ENCODE measurements around the gene GALNT13.

The GALNT13 gene

DNA sequence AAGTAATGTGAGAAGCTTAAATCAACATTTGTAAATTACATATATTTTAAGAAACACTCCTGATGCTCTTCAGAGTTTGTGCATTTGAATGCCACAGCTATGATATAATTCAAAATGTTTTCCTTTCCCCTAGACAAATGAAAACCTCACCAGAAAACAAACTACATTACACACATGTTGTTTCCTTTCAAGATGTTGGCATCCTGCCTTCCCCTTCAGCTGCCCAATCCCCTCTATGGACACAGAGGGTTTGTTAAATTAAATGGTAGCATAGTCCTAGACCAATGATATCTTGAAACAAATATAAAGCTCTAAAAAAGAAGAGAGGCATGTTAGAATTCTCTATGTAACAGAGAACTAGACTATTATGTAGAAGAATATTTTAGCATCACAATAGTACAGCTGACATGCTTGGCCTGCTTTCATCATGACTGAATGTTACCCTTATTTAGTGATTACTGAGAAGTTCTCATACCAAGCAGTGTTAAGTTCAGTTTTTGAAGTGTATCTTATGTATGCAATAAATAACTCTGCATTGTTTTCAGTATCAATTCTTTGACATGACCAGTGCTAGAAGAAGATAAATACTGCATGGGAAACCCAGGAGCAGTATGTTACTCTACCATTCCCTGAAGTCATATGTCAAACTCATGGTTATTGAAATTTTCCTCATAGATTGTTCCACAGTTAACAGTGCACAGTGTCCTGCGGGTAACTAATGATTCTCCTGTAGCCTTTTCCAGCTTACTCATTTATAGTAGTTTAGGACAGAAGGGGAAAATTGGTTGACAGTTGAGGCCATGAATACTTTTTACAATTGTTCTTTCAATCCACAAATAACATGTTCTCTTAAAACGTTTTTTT lies 510.4 kb downstream of the GALNT13 start:
- Histone ChIP-seq H3K79me2 (ENCODE audit: low read length) (no peaks in the 10 kb centered on the region), H3K4me3 (ENCODE audit: low read length) (no peak overlapping the region), H3K4me1 (ENCODE audit: low read length) (peaks cover 16% of the 10 kb centered on the region), H4K20me1 (ENCODE audit: insufficient read depth, low read length) (no peaks in the 10 kb centered on the region), H2AFZ (ENCODE audit: low read length) (no peak overlapping the region), H3K9ac (ENCODE audit: low read length) (no peak overlapping the region), H3K9me3 (replicated peaks; ENCODE audit: insufficient read depth, low read length) (no peaks in the 10 kb centered on the region), H3K27ac (ENCODE audit: low read length) (no peak overlapping the region), H3K27me3 (replicated peaks; ENCODE audit: insufficient read depth, low read length) (peaks cover 9% of the 10 kb centered on the region), H3K9me2 (replicated peaks; ENCODE audit: insufficient read depth, low read length) (no peaks in the 10 kb centered on the region), H3K36me3 (replicated peaks; ENCODE audit: insufficient read depth, low read length) (no peaks in the 10 kb centered on the region), H3K4me2 (ENCODE audit: low read depth, low read length) (no peak overlapping the region), H3F3A (ENCODE audit: insufficient read depth, low read length) (no peaks in the 10 kb centered on the region)
- no peak for DNase-seq
- TF ChIP-seq EZH2 (optimal IDR thresholded peaks at IDR 0.05; ENCODE audit: low read depth, low read length): no peak
- TF ChIP-seq, protein P1, sequence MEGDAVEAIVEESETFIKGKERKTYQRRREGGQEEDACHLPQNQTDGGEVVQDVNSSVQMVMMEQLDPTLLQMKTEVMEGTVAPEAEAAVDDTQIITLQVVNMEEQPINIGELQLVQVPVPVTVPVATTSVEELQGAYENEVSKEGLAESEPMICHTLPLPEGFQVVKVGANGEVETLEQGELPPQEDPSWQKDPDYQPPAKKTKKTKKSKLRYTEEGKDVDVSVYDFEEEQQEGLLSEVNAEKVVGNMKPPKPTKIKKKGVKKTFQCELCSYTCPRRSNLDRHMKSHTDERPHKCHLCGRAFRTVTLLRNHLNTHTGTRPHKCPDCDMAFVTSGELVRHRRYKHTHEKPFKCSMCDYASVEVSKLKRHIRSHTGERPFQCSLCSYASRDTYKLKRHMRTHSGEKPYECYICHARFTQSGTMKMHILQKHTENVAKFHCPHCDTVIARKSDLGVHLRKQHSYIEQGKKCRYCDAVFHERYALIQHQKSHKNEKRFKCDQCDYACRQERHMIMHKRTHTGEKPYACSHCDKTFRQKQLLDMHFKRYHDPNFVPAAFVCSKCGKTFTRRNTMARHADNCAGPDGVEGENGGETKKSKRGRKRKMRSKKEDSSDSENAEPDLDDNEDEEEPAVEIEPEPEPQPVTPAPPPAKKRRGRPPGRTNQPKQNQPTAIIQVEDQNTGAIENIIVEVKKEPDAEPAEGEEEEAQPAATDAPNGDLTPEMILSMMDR (IDR thresholded peaks at IDR 0.05; ENCODE audit: low read length): no peak
- TF ChIP-seq EZH2phosphoT487 (IDR thresholded peaks at IDR 0.05; ENCODE audit: low read length): no peak

DNA sequence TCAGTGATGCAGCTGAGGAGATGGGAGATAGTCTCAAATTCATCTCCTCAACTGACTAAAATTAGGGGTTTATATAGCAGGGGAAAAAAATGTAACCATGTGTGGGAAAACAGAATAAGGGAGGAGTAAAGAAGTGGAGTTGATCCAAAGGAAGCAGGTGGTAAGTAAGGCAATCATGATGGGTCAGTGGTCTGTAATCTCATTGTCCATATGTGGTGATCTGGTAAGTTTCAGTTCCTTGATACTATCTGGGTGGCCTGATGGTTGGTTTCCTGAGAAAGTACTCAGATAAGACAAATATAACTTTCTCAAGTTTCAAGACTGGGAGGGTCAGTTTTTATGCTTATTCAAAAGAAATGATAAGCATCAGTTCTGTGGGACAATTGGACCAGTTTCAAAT lies 514.5 kb downstream of the GALNT13 start:
- Histone ChIP-seq H2AFZ (ENCODE audit: low read length) (no peak overlapping the region), H3K9me3 (replicated peaks; ENCODE audit: insufficient read depth, low read length) (no peaks in the 10 kb centered on the region), H3K27ac (ENCODE audit: low read length) (no peak overlapping the region), H3K9ac (ENCODE audit: low read length) (no peak overlapping the region), H3K4me3 (ENCODE audit: low read length) (no peak overlapping the region), H3K27me3 (replicated peaks; ENCODE audit: insufficient read depth, low read length) (peaks cover 34% of the 10 kb centered on the region), H3K4me2 (ENCODE audit: low read depth, low read length) (peak overlapping the region; percentile 31; the same call in 1 of the 2 replicates), H3K79me2 (ENCODE audit: low read length) (no peaks in the 10 kb centered on the region), H3K9me2 (replicated peaks; ENCODE audit: insufficient read depth, low read length) (no peaks in the 10 kb centered on the region), H3F3A (ENCODE audit: insufficient read depth, low read length) (no peaks in the 10 kb centered on the region), H4K20me1 (ENCODE audit: insufficient read depth, low read length) (no peaks in the 10 kb centered on the region), H3K36me3 (replicated peaks; ENCODE audit: insufficient read depth, low read length) (no peaks in the 10 kb centered on the region), H3K4me1 (ENCODE audit: low read length) (peaks cover 16% of the 10 kb centered on the region)
- DNase-seq: peak; percentile 52
- TF ChIP-seq EZH2 (optimal IDR thresholded peaks at IDR 0.05; ENCODE audit: low read depth, low read length): no peak
- TF ChIP-seq, protein P1 (IDR thresholded peaks at IDR 0.05; ENCODE audit: low read length): no peak
- TF ChIP-seq EZH2phosphoT487 (IDR thresholded peaks at IDR 0.05; ENCODE audit: low read length): no peak

DNA sequence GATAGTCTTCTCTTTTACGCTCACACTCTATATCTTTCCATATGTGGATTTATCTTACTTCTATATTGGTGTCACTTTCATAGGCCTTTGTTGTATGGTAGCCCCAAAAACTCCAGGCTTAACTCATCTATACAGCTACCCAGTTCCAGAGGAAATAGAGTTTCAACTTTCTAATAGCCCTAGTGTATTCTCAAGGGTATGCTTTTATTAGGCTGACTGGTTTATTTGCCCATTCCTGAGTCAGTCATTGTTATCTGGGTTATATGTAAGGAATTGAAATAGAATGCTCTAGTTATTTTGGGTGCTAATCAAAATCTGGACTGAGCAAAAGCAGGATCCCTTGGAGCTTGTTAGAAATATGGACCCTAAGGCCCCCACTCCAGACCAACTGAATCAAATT lies 519.3 kb downstream of the GALNT13 start:
- Histone ChIP-seq H3K27me3 (replicated peaks; ENCODE audit: insufficient read depth, low read length) (peaks cover 31% of the 10 kb centered on the region), H3K79me2 (ENCODE audit: low read length) (no peaks in the 10 kb centered on the region), H3K9me3 (replicated peaks; ENCODE audit: insufficient read depth, low read length) (no peaks in the 10 kb centered on the region), H3K27ac (ENCODE audit: low read length) (no peak overlapping the region), H3K4me1 (ENCODE audit: low read length) (peaks cover 30% of the 10 kb centered on the region), H3F3A (ENCODE audit: insufficient read depth, low read length) (peaks cover 13% of the 10 kb centered on the region), H3K9me2 (replicated peaks; ENCODE audit: insufficient read depth, low read length) (no peaks in the 10 kb centered on the region), H2AFZ (ENCODE audit: low read length) (no peak overlapping the region), H3K9ac (ENCODE audit: low read length) (no peak overlapping the region), H4K20me1 (ENCODE audit: insufficient read depth, low read length) (no peaks in the 10 kb centered on the region), H3K4me3 (ENCODE audit: low read length) (no peak overlapping the region), H3K4me2 (ENCODE audit: low read depth, low read length) (no peak overlapping the region), H3K36me3 (replicated peaks; ENCODE audit: insufficient read depth, low read length) (no peaks in the 10 kb centered on the region)
- TF ChIP-seq EZH2phosphoT487 (IDR thresholded peaks at IDR 0.05; ENCODE audit: low read length) (no peak), EZH2 (optimal IDR thresholded peaks at IDR 0.05; ENCODE audit: low read depth, low read length) (no peak)
- TF ChIP-seq, protein P1 (IDR thresholded peaks at IDR 0.05; ENCODE audit: low read length): no peak
- no peak for DNase-seq

All from MM.1S (cell line).